HepG2 (cell line): ENCODE measurements around the gene B4GALT5. TPM values are rescaled to one million over a fixed set of nuclear protein-coding genes. Genes with fewer than 3 reads are reported as not detected.

Experiments
- ARNT2 ChIP-seq: sonication (generic); formaldehyde crosslinking; IDR thresholded peaks from 2 replicates; pipeline ENCODE4 v1.8.0; 2022; ENCODE audit warnings: mild to moderate bottlenecking, low read depth, missing genetic modification reagents, moderate library complexity
- ATF6 ChIP-seq: sonication (generic); formaldehyde crosslinking; conservative IDR thresholded peaks from 2 replicates; pipeline ENCODE4 v1.4.0; 2020; ENCODE audit warnings: missing genetic modification reagents
- CAMTA2 ChIP-seq: sonication (generic); formaldehyde crosslinking; IDR thresholded peaks from 2 replicates; pipeline ENCODE4 v1.4.0; 2020; ENCODE audit warnings: mild to moderate bottlenecking, missing genetic modification reagents, borderline replicate concordance
- ERF ChIP-seq: IDR thresholded peaks from 2 replicates; pipeline ENCODE4 v1.6.1; 2018; ENCODE audit warnings: missing biosample characterization, missing genetic modification reagents
- HDAC2 ChIP-seq: sonication (generic); formaldehyde crosslinking; IDR thresholded peaks from 2 replicates; pipeline ENCODE4 v1.4.0; 2020; ENCODE audit warnings: missing genetic modification reagents
- NCOA1 ChIP-seq: sonication (generic); formaldehyde crosslinking; IDR thresholded peaks from 2 replicates; pipeline ENCODE4 v1.9.0; 2021; ENCODE audit warnings: missing genetic modification reagents
- PHF5A ChIP-seq: IDR thresholded peaks from one replicate; pipeline ENCODE4 v1.6.1; 2018; ENCODE audit warnings: low read depth, missing genetic modification reagents; ENCODE audit not compliant: unreplicated experiment
- TERF1 ChIP-seq: sonication (generic); formaldehyde crosslinking; IDR thresholded peaks from 2 replicates; pipeline ENCODE4 v1.8.0; 2022; ENCODE audit warnings: mild to moderate bottlenecking, missing genetic modification reagents, moderate library complexity
- ZNF160 ChIP-seq: sonication (generic); formaldehyde crosslinking; IDR thresholded peaks from 2 replicates; pipeline ENCODE4 v1.8.0; 2022; ENCODE audit warnings: mild to moderate bottlenecking, inconsistent platforms, missing genetic modification reagents
- ZNF589 ChIP-seq: sonication (generic); formaldehyde crosslinking; conservative IDR thresholded peaks from 2 replicates; pipeline ENCODE4 v1.8.0; 2022; ENCODE audit warnings: mild to moderate bottlenecking, moderate library complexity, missing genetic modification reagents
- ZNF776 ChIP-seq: sonication (generic); formaldehyde crosslinking; IDR thresholded peaks from 2 replicates; pipeline ENCODE4 v1.4.0; 2020; ENCODE audit warnings: mild to moderate bottlenecking, missing genetic modification reagents
- polyA plus RNA-seq, 8 experiments: library from polyadenylated mRNA; depleted of rRNA in 3 of 8; stranded (reverse) in 7 of 8; unstranded in 1 of 8; fragments of >200 nt; fragmentation: Illumina TruSeq in 4 of 8; extraction: Trizol in 4 of 8; gene quantifications; 2 replicates each; pipeline versions ENCODE4 v1.2.1 to v1.2.3, GENCODE V29; 2011 to 2016; ENCODE audit warnings: low read depth in 4 of 8, missing spikeins in 1 of 8, mixed read lengths in 1 of 8; ENCODE audit not compliant: insufficient read depth in 1 of 8
- total RNA-seq, 5 experiments: library from RNA; depleted of rRNA; stranded (reverse); fragments of >200 nt; fragmentation: Illumina TruSeq; extraction: Trizol; gene quantifications; 2 replicates each; pipeline ENCODE4 v1.2.3, GENCODE V29; 2016; ENCODE audit warnings: low read depth in 1 of 5
- TF ChIP-seq, protein P1 (sequence below): sonication (generic); formaldehyde crosslinking; IDR thresholded peaks from 2 replicates; pipeline ENCODE4 v1.4.0; 2020; ENCODE audit warnings: low read depth, missing genetic modification reagents
- TF ChIP-seq, protein P2 (sequence below): sonication (generic); formaldehyde crosslinking; IDR thresholded peaks from 2 replicates; pipeline ENCODE4 v1.4.0; 2020; ENCODE audit warnings: missing genetic modification reagents, borderline replicate concordance

B4GALT5 gene
- total and polyA plus RNA-seq, 2 of the 13 experiments (the other 11 are each of a cell fraction or from before 2014, with no cell fraction given): 27.3 to 30.9 TPM

- 0 out of 2 replicates have a peak, but pooled peaks have one; percentile 13 for TF ChIP-seq TERF1 (CRISPR knock-in tag)
- peak; percentile 71; the same call in 1 of the 2 replicates for TF ChIP-seq ZNF160 (CRISPR knock-in tag)
- TF ChIP-seq, protein P1, sequence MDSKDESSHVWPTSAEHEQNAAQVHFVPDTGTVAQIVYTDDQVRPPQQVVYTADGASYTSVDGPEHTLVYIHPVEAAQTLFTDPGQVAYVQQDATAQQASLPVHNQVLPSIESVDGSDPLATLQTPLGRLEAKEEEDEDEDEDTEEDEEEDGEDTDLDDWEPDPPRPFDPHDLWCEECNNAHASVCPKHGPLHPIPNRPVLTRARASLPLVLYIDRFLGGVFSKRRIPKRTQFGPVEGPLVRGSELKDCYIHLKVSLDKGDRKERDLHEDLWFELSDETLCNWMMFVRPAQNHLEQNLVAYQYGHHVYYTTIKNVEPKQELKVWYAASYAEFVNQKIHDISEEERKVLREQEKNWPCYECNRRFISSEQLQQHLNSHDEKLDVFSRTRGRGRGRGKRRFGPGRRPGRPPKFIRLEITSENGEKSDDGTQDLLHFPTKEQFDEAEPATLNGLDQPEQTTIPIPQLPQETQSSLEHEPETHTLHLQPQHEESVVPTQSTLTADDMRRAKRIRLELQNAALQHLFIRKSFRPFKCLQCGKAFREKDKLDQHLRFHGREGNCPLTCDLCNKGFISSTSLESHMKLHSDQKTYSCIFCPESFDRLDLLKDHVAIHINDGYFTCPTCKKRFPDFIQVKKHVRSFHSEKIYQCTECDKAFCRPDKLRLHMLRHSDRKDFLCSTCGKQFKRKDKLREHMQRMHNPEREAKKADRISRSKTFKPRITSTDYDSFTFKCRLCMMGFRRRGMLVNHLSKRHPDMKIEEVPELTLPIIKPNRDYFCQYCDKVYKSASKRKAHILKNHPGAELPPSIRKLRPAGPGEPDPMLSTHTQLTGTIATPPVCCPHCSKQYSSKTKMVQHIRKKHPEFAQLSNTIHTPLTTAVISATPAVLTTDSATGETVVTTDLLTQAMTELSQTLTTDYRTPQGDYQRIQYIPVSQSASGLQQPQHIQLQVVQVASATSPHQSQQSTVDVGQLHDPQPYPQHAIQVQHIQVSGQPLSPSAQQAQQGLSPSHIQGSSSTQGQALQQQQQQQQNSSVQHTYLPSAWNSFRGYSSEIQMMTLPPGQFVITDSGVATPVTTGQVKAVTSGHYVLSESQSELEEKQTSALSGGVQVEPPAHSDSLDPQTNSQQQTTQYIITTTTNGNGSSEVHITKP (CRISPR knock-in tag): peak; percentile 59; the same call in 1 of the 2 replicates
- TF ChIP-seq CAMTA2 (CRISPR knock-in tag): peak; percentile 96
- TF ChIP-seq ZNF776: peak; percentile 98
- no peak for TF ChIP-seq ZNF589 (CRISPR knock-in tag)
- peak; percentile 53 for TF ChIP-seq PHF5A (CRISPR knock-in tag)
- TF ChIP-seq ARNT2: peak; percentile 85
- TF ChIP-seq ERF (CRISPR knock-in tag): peak; percentile 91
- no peak; the same call in 1 of the 2 replicates for TF ChIP-seq NCOA1 (CRISPR knock-in tag)
- peak; percentile 84 for TF ChIP-seq HDAC2 (CRISPR knock-in tag)
- TF ChIP-seq, protein P2, sequence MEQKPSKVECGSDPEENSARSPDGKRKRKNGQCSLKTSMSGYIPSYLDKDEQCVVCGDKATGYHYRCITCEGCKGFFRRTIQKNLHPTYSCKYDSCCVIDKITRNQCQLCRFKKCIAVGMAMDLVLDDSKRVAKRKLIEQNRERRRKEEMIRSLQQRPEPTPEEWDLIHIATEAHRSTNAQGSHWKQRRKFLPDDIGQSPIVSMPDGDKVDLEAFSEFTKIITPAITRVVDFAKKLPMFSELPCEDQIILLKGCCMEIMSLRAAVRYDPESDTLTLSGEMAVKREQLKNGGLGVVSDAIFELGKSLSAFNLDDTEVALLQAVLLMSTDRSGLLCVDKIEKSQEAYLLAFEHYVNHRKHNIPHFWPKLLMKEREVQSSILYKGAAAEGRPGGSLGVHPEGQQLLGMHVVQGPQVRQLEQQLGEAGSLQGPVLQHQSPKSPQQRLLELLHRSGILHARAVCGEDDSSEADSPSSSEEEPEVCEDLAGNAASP: peak; percentile 81; the same call in 1 of the 2 replicates
- peak; percentile 80; the same call in 1 of the 2 replicates for TF ChIP-seq ATF6
These were observed 102.8 kb downstream of the B4GALT5 start (continued) for GRCh38 chr20:49610691-49611538.
